H1 (cell line): Measurements from ENCODE around the gene CYB561A3. TPM values are rescaled to one million over a fixed set of nuclear protein-coding genes. Genes with fewer than 3 reads are reported as not detected.

Source experiments
- CTCF ChIA-PET: fragments of 300-600 bp; sonication (Branson Sonifier 250); formaldehyde crosslinking; loops from one replicate; lab custom pipeline; 2021; ENCODE audit not compliant: partially characterized antibody; lab: Charles Lee
- POLR2A ChIA-PET: fragments of 300-600 bp; sonication (Branson Sonifier 250); formaldehyde crosslinking; loops from one replicate; lab custom pipeline; 2021; ENCODE audit warnings: inconsistent platforms; ENCODE audit not compliant: partially characterized antibody; lab: Charles Lee
- DNase-seq, 2 experiments: peaks; one replicate each; pipeline versions ENCODE4 v3.0.0 to v3.0.0-alpha.2; 2010 to 2022; ENCODE audit warnings: low spot score in 2 of 2, low read depth in 1 of 2, mixed read lengths in 1 of 2
- FAIRE-seq: peaks from 2 replicates; lab custom pipeline; 2011; peaks lifted over from hg19 to GRCh38; lab: Jason Lieb, UNC
- H2AFZ ChIP-seq: 2 replicates; pipeline ENCODE4 v1.8.1; 2012; ENCODE audit warnings: low read length, inconsistent platforms
- H2AK5ac ChIP-seq: 2 replicates; pipeline ENCODE4 v1.6.1; 2013; ENCODE audit warnings: low read depth, low read length
- H2BK120ac ChIP-seq: replicated peaks from 2 replicates; pipeline ENCODE3; 2013; ENCODE audit warnings: low read depth, low read length, inconsistent platforms
- H2BK12ac ChIP-seq: 2 replicates; pipeline ENCODE4 v1.6.1; 2013; ENCODE audit warnings: low read depth, low read length
- H2BK15ac ChIP-seq: 2 replicates; pipeline ENCODE4 v1.6.1; 2013; ENCODE audit warnings: low read length
- H2BK20ac ChIP-seq: 2 replicates; pipeline ENCODE4 v1.6.1; 2013; ENCODE audit warnings: low read length
- H2BK5ac ChIP-seq: 2 replicates; pipeline ENCODE4 v1.6.1; 2013; ENCODE audit warnings: low read depth, low read length
- H3K14ac ChIP-seq: 2 replicates; pipeline ENCODE4 v1.6.1; 2013; ENCODE audit warnings: inconsistent platforms; ENCODE audit not compliant: insufficient read length
- H3K18ac ChIP-seq: 2 replicates; pipeline ENCODE4 v1.6.1; 2013; ENCODE audit warnings: low read length; ENCODE audit errors: extremely low read depth
- H3K23ac ChIP-seq: 2 replicates; pipeline ENCODE4 v1.6.1; 2013; ENCODE audit warnings: inconsistent platforms; ENCODE audit not compliant: insufficient read length
- H3K23me2 ChIP-seq: 2 replicates; pipeline ENCODE4 v1.6.1; 2013; ENCODE audit warnings: low read depth, low read length
- H3K27ac ChIP-seq: 2 replicates; pipeline ENCODE4 v1.6.1; 2011; ENCODE audit warnings: low read depth, low read length, inconsistent platforms
- H3K27me3 ChIP-seq, 4 experiments: replicated peaks in 1 of 4; 1 replicate in 1 of 4; 2 replicates in 3 of 4; pipeline versions ENCODE4 v1.6.1 to v1.8.1; 2011 to 2013; ENCODE audit warnings: low read length in 3 of 4, mild to moderate bottlenecking in 3 of 4, inconsistent platforms in 2 of 4, mixed read lengths in 2 of 4, moderate library complexity in 1 of 4; ENCODE audit not compliant: control insufficient read depth in 3 of 4, insufficient read depth in 3 of 4; ENCODE audit errors: extremely low read depth in 1 of 4
- H3K36me3 ChIP-seq, 4 experiments: 2 replicates each; pipeline versions ENCODE4 v1.6.1 to v1.8.1; 2011 to 2013; ENCODE audit warnings: mild to moderate bottlenecking in 4 of 4, low read length in 3 of 4, moderate library complexity in 2 of 4, control low read depth in 1 of 4, inconsistent platforms in 1 of 4; ENCODE audit not compliant: insufficient read depth in 4 of 4, control insufficient read depth in 2 of 4
- H3K4ac ChIP-seq: replicated peaks from 2 replicates; pipeline ENCODE3; 2013; ENCODE audit warnings: low read length, low read depth, mixed read lengths, inconsistent platforms; ENCODE audit not compliant: insufficient read length
- H3K4me1 ChIP-seq, 4 experiments: replicated peaks in 1 of 4; 1 replicate in 1 of 4; 2 replicates in 3 of 4; pipeline versions ENCODE4 v1.6.1 to v1.8.1; 2011 to 2013; ENCODE audit warnings: low read length in 3 of 4, inconsistent platforms in 2 of 4, mixed read lengths in 1 of 4; ENCODE audit not compliant: insufficient read depth in 4 of 4, control insufficient read depth in 3 of 4
- H3K4me2 ChIP-seq, 2 experiments: 2 replicates each; pipeline versions ENCODE4 v1.6.1 to v1.8.1; 2011 to 2013; ENCODE audit warnings: low read depth in 2 of 2, low read length in 2 of 2, control low read depth in 1 of 2, inconsistent platforms in 1 of 2, mild to moderate bottlenecking in 1 of 2; ENCODE audit not compliant: insufficient read depth in 1 of 2
- H3K4me3 ChIP-seq, 4 experiments: fragments of 200-600, 300-600 bp in 1 of 4; sonication (generic), shearing (Covaris generic), sonication (Bioruptor Twin) in 1 of 4; 2 replicates each; pipeline versions ENCODE4 v1.5.1 to v1.8.1; 2011 to 2016; ENCODE audit warnings: low read length in 4 of 4, low read depth in 3 of 4, control low read depth in 2 of 4, inconsistent platforms in 2 of 4, mild to moderate bottlenecking in 2 of 4, mixed read lengths in 1 of 4, moderate library complexity in 1 of 4; ENCODE audit not compliant: insufficient read depth in 2 of 4; ENCODE audit errors: extremely low read depth in 1 of 4
- H3K56ac ChIP-seq: replicated peaks from 2 replicates; pipeline ENCODE3; 2013; ENCODE audit warnings: low read depth, mild to moderate bottlenecking, mixed read lengths, low read length, inconsistent platforms; ENCODE audit not compliant: insufficient read length
- H3K79me1 ChIP-seq: 2 replicates; pipeline ENCODE4 v1.6.1; 2013; ENCODE audit warnings: low read depth, low read length, control low read depth
- H3K79me2 ChIP-seq, 2 experiments: 2 replicates each; pipeline versions ENCODE4 v1.6.1 to v1.8.1; 2012 to 2013; ENCODE audit warnings: low read length in 2 of 2, mild to moderate bottlenecking in 2 of 2, inconsistent platforms in 1 of 2; ENCODE audit not compliant: insufficient read depth in 2 of 2, control insufficient read depth in 1 of 2
- H3K9ac ChIP-seq, 4 experiments: replicated peaks in 1 of 4; 1 replicate in 1 of 4; 2 replicates in 3 of 4; pipeline versions ENCODE4 v1.6.1 to v1.8.1; 2011 to 2013; ENCODE audit warnings: low read depth in 3 of 4, low read length in 3 of 4, control low read depth in 2 of 4, mild to moderate bottlenecking in 2 of 4, moderate library complexity in 2 of 4, inconsistent platforms in 1 of 4; ENCODE audit errors: extremely low read depth in 1 of 4
- H3K9me3 ChIP-seq, 2 experiments: 2 replicates each; pipeline versions ENCODE4 v1.6.1 to v1.8.1; 2012 to 2013; ENCODE audit warnings: mild to moderate bottlenecking in 2 of 2, moderate library complexity in 2 of 2, control low read depth in 1 of 2, inconsistent platforms in 1 of 2, low read depth in 1 of 2, low read length in 1 of 2, mixed read lengths in 1 of 2; ENCODE audit not compliant: insufficient read depth in 2 of 2
- H4K20me1 ChIP-seq, 2 experiments: replicated peaks in 1 of 2; 2 replicates each; pipeline versions ENCODE3 to v1.8.1; 2011 to 2013; ENCODE audit warnings: inconsistent platforms in 2 of 2, low read length in 2 of 2, mild to moderate bottlenecking in 1 of 2; ENCODE audit not compliant: insufficient read depth in 2 of 2, control insufficient read depth in 1 of 2
- H4K5ac ChIP-seq: 2 replicates; pipeline ENCODE4 v1.6.1; 2013; ENCODE audit warnings: low read length, low read depth, mixed read lengths, inconsistent platforms; ENCODE audit not compliant: insufficient read length
- H4K8ac ChIP-seq: 2 replicates; pipeline ENCODE4 v1.8.0; 2013; ENCODE audit warnings: mild to moderate bottlenecking, moderate library complexity, low read length, inconsistent platforms; ENCODE audit not compliant: insufficient read depth; ENCODE audit errors: extremely low read depth
- H4K91ac ChIP-seq: replicated peaks from 2 replicates; pipeline ENCODE3; 2013; ENCODE audit warnings: low read length, mixed read lengths, inconsistent platforms; ENCODE audit not compliant: insufficient read length
- ATF3 ChIP-seq: IDR thresholded peaks from 2 replicates; pipeline ENCODE4 v1.6.1; 2011; ENCODE audit warnings: low read depth, mild to moderate bottlenecking, low read length; ENCODE audit not compliant: insufficient read depth
- CBX5 ChIP-seq: fragments of 300-800, 300-1000 bp; sonication (generic); IDR thresholded peaks from 2 replicates; pipeline ENCODE4 v1.7.1; 2016; ENCODE audit warnings: antibody characterized with exemption, low read length, low read depth
- FOSL1 ChIP-seq: IDR thresholded peaks from 2 replicates; pipeline ENCODE4 v1.6.1; 2011; ENCODE audit warnings: mild to moderate bottlenecking, low read depth, low read length, moderate library complexity; ENCODE audit not compliant: insufficient read depth
- GABPA ChIP-seq: IDR thresholded peaks from 2 replicates; pipeline ENCODE4 v1.6.1; 2011; ENCODE audit warnings: mild to moderate bottlenecking, low read length, moderate library complexity, borderline replicate concordance; ENCODE audit not compliant: insufficient read depth
- HDAC6 ChIP-seq: IDR thresholded peaks from one replicate; pipeline ENCODE4 v1.7.1; 2012; ENCODE audit warnings: low read depth, mild to moderate bottlenecking, inconsistent platforms, low read length, moderate library complexity
- JUN ChIP-seq: IDR thresholded peaks from 2 replicates; pipeline ENCODE4 v1.6.1; 2011; ENCODE audit warnings: low read depth, mild to moderate bottlenecking, improper control_type of control experiment, low read length
- JUND ChIP-seq: IDR thresholded peaks from 2 replicates; pipeline ENCODE4 v1.6.1; 2011; ENCODE audit warnings: mild to moderate bottlenecking, improper control_type of control experiment, low read length
- KDM1A ChIP-seq: fragments of 200-600, 300-600 bp; sonication (generic); IDR thresholded peaks from 2 replicates; pipeline ENCODE4 v1.7.1; 2016; ENCODE audit warnings: mild to moderate bottlenecking, low read length, borderline replicate concordance
- NRF1 ChIP-seq: IDR thresholded peaks from 2 replicates; pipeline ENCODE4 v1.6.1; 2011; ENCODE audit warnings: mild to moderate bottlenecking, low read depth, low read length, improper control_type of control experiment
- POU5F1 ChIP-seq: IDR thresholded peaks from 2 replicates; pipeline ENCODE4 v1.6.1; 2011; ENCODE audit warnings: low read depth, mild to moderate bottlenecking, low read length, moderate library complexity
- RXRA ChIP-seq: IDR thresholded peaks from 2 replicates; pipeline ENCODE4 v1.6.1; 2011; ENCODE audit warnings: low read depth, mild to moderate bottlenecking, low read length, moderate library complexity; ENCODE audit not compliant: insufficient read depth
- SP1 ChIP-seq: IDR thresholded peaks from 2 replicates; pipeline ENCODE4 v1.6.1; 2011; ENCODE audit warnings: low read depth, low read length
- USF2 ChIP-seq: IDR thresholded peaks from 2 replicates; pipeline ENCODE4 v1.6.1; 2011; ENCODE audit warnings: low read length, improper control_type of control experiment
- WGBS, 2 experiments: shearing (Covaris generic) in 1 of 2; methylation state at CpG; one replicate each; pipeline versions ENCODE4 v1.1.6 to v1.1.7; 2013 to 2015; ENCODE audit warnings: low lambda C conversion rate in 2 of 2, mixed read lengths in 2 of 2, inconsistent platforms in 1 of 2, low coverage in 1 of 2, missing lambda C conversion rate in 1 of 2; ENCODE audit not compliant: insufficient replicate concordance in 2 of 2, insufficient coverage in 1 of 2, insufficient read length in 1 of 2; ENCODE audit errors: extremely low coverage in 1 of 2, missing lambda C conversion rate in 1 of 2; 5-methylcytosine and 5-hydroxymethylcytosine counted together
- polyA plus RNA-seq, 7 experiments: library from polyadenylated mRNA; depleted of rRNA in 3 of 7; stranded (reverse) in 5 of 7; unstranded in 2 of 7; fragments of >200 nt in 5 of 7; fragments of 200-250 nt in 2 of 7; gene quantifications; 1 replicate in 5 of 7; 2 replicates in 1 of 7; 4 replicates in 1 of 7; pipeline versions ENCODE4 v1.2.1 to v1.2.3, GENCODE V29; 2011 to 2013; ENCODE audit warnings: missing spikeins in 2 of 7, mixed read lengths in 2 of 7
- total RNA-seq: library from RNA; stranded (reverse); fragmentation: NEBNext Ultra II Directional; extraction: Animal tissue kit (Norgen Biotek cat#: 25700); gene quantifications from 2 replicates; pipeline ENCODE4 v1.2.1, GENCODE V29; 2021

Gene CYB561A3
- total and polyA plus RNA-seq, 2 of the 8 experiments (the other 6 are each of a cell fraction or from before 2014, with no cell fraction given), result 29.6 to 41.2 TPM

- H4K5ac ChIP-seq, result no peak overlapping the region
- WGBS, 2 experiments, result 95% methylated on average over 9 of the region's 9 CpGs; no CpG with 5 or more reads in 1 of the 2 experiments
- H2BK5ac ChIP-seq, result no peak overlapping the region
- no peak overlapping the region for H3K9ac ChIP-seq
- DNase-seq (no peak), FAIRE-seq (no peak)
- no peak overlapping the region for H3K4me3 ChIP-seq
- no peak overlapping the region for H3K23ac ChIP-seq
- no peak overlapping the region for H2BK120ac ChIP-seq
- no peak overlapping the region for H3K27ac ChIP-seq
- H3K56ac ChIP-seq, result no peak overlapping the region
- H3K14ac ChIP-seq, result no peak overlapping the region
- H2BK12ac ChIP-seq, result no peak overlapping the region
- no peak overlapping the region for H4K8ac ChIP-seq
- no peaks in the 10 kb centered on the region for H3K27me3 ChIP-seq
- H3K4me2 ChIP-seq, result no peak overlapping the region
- H2BK15ac ChIP-seq, result no peak overlapping the region
- no peak overlapping the region for H3K4ac ChIP-seq
- CTCF ChIA-PET, result interaction anchor here (0.7 to 9.4 kb wide), 4 partner anchors 16 to 87 kb away, joined by 3 to 290 read pairs (median 102); partner anchors contain the start of genes CYB561A3, DDB1, TKFC and TMEM138
- no peaks in the 10 kb centered on the region for H3K23me2 ChIP-seq
- H4K91ac ChIP-seq, result no peak overlapping the region
- H3K9me3 ChIP-seq, result no peaks in the 10 kb centered on the region
- H3K79me1 ChIP-seq, result no peaks in the 10 kb centered on the region
- H3K18ac ChIP-seq, result no peak overlapping the region
- H2BK20ac ChIP-seq, result no peak overlapping the region
- H4K20me1 ChIP-seq, result no peaks in the 10 kb centered on the region
- H3K4me1 ChIP-seq, result no peaks in the 10 kb centered on the region
- POLR2A ChIA-PET, result interaction anchor here (0.9 to 38.6 kb wide), 4 partner anchors 11 to 48 kb away, joined by 3 to 1106 read pairs (median 11); partner anchors contain the start of genes CPSF7, CYB561A3, DDB1 and TKFC
- no peaks in the 10 kb centered on the region for H3K36me3 ChIP-seq
- no peak overlapping the region for H2AK5ac ChIP-seq
- no peak overlapping the region for H2AFZ ChIP-seq
- H3K79me2 ChIP-seq, result no peaks in the 10 kb centered on the region
- TF ChIP-seq GABPA (no peak), FOSL1 (no peak), RXRA (no peak), KDM1A (no peak), SP1 (no peak), NRF1 (no peak), CBX5 (no peak), HDAC6 (no peak), POU5F1 (no peak), USF2 (no peak), JUND (no peak), ATF3 (no peak), JUN (no peak)
Measured at GRCh38 chr11:61380884-61381283, 19.2 kb upstream of the CYB561A3 start.
